HUES64 (cell line): ENCODE measurements around the gene ZNHIT1.
"Not testable (repeated sequence)": the region's sequence is repeated elsewhere in the genome, so short reads cannot be mapped to it uniquely, and the experiment has no call there.

Experiments
- H3K27ac ChIP-seq: 2 replicates; pipeline ENCODE4 v1.7.0; 2013; ENCODE audit warnings: low read depth, low read length, inconsistent platforms
- H3K27me3 ChIP-seq: 2 replicates; pipeline ENCODE4 v1.6.1; 2013; ENCODE audit warnings: mild to moderate bottlenecking, low read length; ENCODE audit not compliant: insufficient read depth
- H3K36me3 ChIP-seq: 2 replicates; pipeline ENCODE4 v1.6.1; 2013; ENCODE audit warnings: mild to moderate bottlenecking, low read length; ENCODE audit not compliant: insufficient read depth
- H3K4me1 ChIP-seq: 2 replicates; pipeline ENCODE4 v1.6.1; 2013; ENCODE audit warnings: mild to moderate bottlenecking, low read length, moderate library complexity; ENCODE audit not compliant: insufficient read depth
- H3K4me3 ChIP-seq: 2 replicates; pipeline ENCODE4 v1.5.1; 2013; ENCODE audit warnings: mild to moderate bottlenecking, low read length, moderate library complexity
- H3K9ac ChIP-seq: 2 replicates; pipeline ENCODE4 v1.6.1; 2013; ENCODE audit warnings: mild to moderate bottlenecking, low read depth, low read length
- H3K9me3 ChIP-seq: 2 replicates; pipeline ENCODE4 v1.6.1; 2013; ENCODE audit warnings: low read depth, low read length; ENCODE audit not compliant: insufficient read depth
- WGBS: fragments of 150-250, 120-280 bp; methylation state at CpG from one replicate; pipeline ENCODE4 v1.1.7; 2013; ENCODE audit warnings: missing lambda C conversion rate; 5-methylcytosine and 5-hydroxymethylcytosine counted together

ZNHIT1 gene

GRCh38 chr7:101195884-101196283 lies 22.1 kb upstream of the ZNHIT1 start:
- Histone ChIP-seq H3K27ac (no peak overlapping the region), H3K36me3 (no peaks in the 10 kb centered on the region), H3K9me3 (no peaks in the 10 kb centered on the region), H3K4me3 (no peak overlapping the region), H3K4me1 (peaks cover 6% of the 10 kb centered on the region), H3K9ac (no peak overlapping the region), H3K27me3 (no peaks in the 10 kb centered on the region; the same call in 1 of the 2 replicates)
- 93% methylated on average over 17 of the region's 17 CpGs for WGBS

- WGBS, result 94% methylated on average over 21 of the region's 21 CpGs
- H3K9ac ChIP-seq, result no peak overlapping the region
- no peaks in the 10 kb centered on the region for H3K9me3 ChIP-seq
- H3K4me1 ChIP-seq, result peaks cover 10% of the 10 kb centered on the region
- H3K27me3 ChIP-seq, result peaks cover 16% of the 10 kb centered on the region
- H3K36me3 ChIP-seq, result no peaks in the 10 kb centered on the region
- H3K4me3 ChIP-seq, result no peak overlapping the region
- no peak overlapping the region for H3K27ac ChIP-seq
Measured at GRCh38 chr7:101197991-101198390, 20.0 kb upstream of the ZNHIT1 start.

GRCh38 chr7:101198476-101198875 lies 19.5 kb upstream of the ZNHIT1 start:
- no peak overlapping the region for H3K9ac ChIP-seq
- WGBS, result 90% methylated on average over 14 of the region's 14 CpGs
- H3K4me1 ChIP-seq, result peaks cover 10% of the 10 kb centered on the region

GRCh38 chr7:101199522-101199921 lies 18.4 kb upstream of the ZNHIT1 start:
- H3K4me1 ChIP-seq, result peaks cover 10% of the 10 kb centered on the region
- not testable (repeated sequence) for H3K9ac ChIP-seq, H3K27ac ChIP-seq, H3K36me3 ChIP-seq, H3K4me3 ChIP-seq, H3K9me3 ChIP-seq
- WGBS, result 95% methylated on average over 10 of the region's 10 CpGs
- H3K27me3 ChIP-seq, result peaks cover 16% of the 10 kb centered on the region

More at GRCh38 chr7:101198476-101198875, 19.5 kb upstream of the ZNHIT1 start:
- H3K36me3 ChIP-seq, result no peaks in the 10 kb centered on the region
- H3K9me3 ChIP-seq, result no peaks in the 10 kb centered on the region
- H3K27ac ChIP-seq, result no peak overlapping the region
- H3K27me3 ChIP-seq, result peaks cover 16% of the 10 kb centered on the region
- H3K4me3 ChIP-seq, result no peak overlapping the region

GRCh38 chr7:101200504-101200861 lies 17.5 kb upstream of the ZNHIT1 start:
- Histone ChIP-seq H3K4me1 (peaks cover 10% of the 10 kb centered on the region), H3K27ac (peak overlapping the region; percentile 57; the same call in 1 of the 2 replicates), H3K9me3 (no peaks in the 10 kb centered on the region), H3K36me3 (no peaks in the 10 kb centered on the region), H3K9ac (no peak overlapping the region), H3K4me3 (no peak overlapping the region), H3K27me3 (peaks cover 16% of the 10 kb centered on the region)
- 86% methylated on average over 2 of the region's 2 CpGs for WGBS

GRCh38 chr7:101200862-101201599 lies 16.9 kb upstream of the ZNHIT1 start, which contains the start of gene MOGAT3:
TSS of gene MOGAT3 (minus strand) at chr7:101201036. CDS start at chr7:101200854, 182 bp downstream.
- Histone ChIP-seq H3K27ac (peak within 1 kb of the TSS; percentile 57; the same call in 1 of the 2 replicates), H3K9ac (peak within 1 kb of the TSS; percentile 54), H3K36me3 (peaks cover under 1% of the 10 kb centered on the region; the same call in 1 of the 2 replicates)

GRCh38 chr7:101201695-101202602 lies 16.0 kb upstream of the ZNHIT1 start:
- Histone ChIP-seq H3K9me3 (no peaks in the 10 kb centered on the region), H3K4me3 (peak overlapping the region; percentile 54), H3K27ac (no peak overlapping the region), H3K27me3 (peaks cover 16% of the 10 kb centered on the region), H3K36me3 (peaks cover 6% of the 10 kb centered on the region; the same call in 1 of the 2 replicates), H3K4me1 (peaks cover 10% of the 10 kb centered on the region), H3K9ac (peak overlapping the region; percentile 54)
- WGBS, result 86% methylated on average over 75 of the region's 75 CpGs

More at GRCh38 chr7:101200862-101201599, 16.9 kb upstream of the ZNHIT1 start, which contains the start of gene MOGAT3:
- H3K4me1 ChIP-seq, result peaks cover 10% of the 10 kb centered on the region
- peaks cover 16% of the 10 kb centered on the region for H3K27me3 ChIP-seq
- peak within 1 kb of the TSS; percentile 54 for H3K4me3 ChIP-seq
- no peaks in the 10 kb centered on the region for H3K9me3 ChIP-seq
- WGBS, result 58% methylated on average over 21 of the region's 21 CpGs

GRCh38 chr7:101202603-101202918 lies 15.4 kb upstream of the ZNHIT1 start:
- peaks cover 6% of the 10 kb centered on the region; the same call in 1 of the 2 replicates for H3K36me3 ChIP-seq
- no peaks in the 10 kb centered on the region for H3K9me3 ChIP-seq
- peaks cover 10% of the 10 kb centered on the region for H3K4me1 ChIP-seq
- H3K27me3 ChIP-seq, result peaks cover 16% of the 10 kb centered on the region
- H3K9ac ChIP-seq, result no peak overlapping the region
- WGBS, result 92% methylated on average over 5 of the region's 5 CpGs
- H3K4me3 ChIP-seq, result peak overlapping the region; percentile 54
- no peak overlapping the region for H3K27ac ChIP-seq

GRCh38 chr7:101203740-101204738 lies 13.9 kb upstream of the ZNHIT1 start:
- H3K9me3 ChIP-seq, H3K4me3 ChIP-seq, H3K27ac ChIP-seq, H3K9ac ChIP-seq, H3K36me3 ChIP-seq: not testable (repeated sequence)
- 88% methylated on average over 22 of the region's 22 CpGs for WGBS
- Histone ChIP-seq H3K4me1 (peaks cover 10% of the 10 kb centered on the region), H3K27me3 (peaks cover 16% of the 10 kb centered on the region)

- Histone ChIP-seq H3K9me3 (no peaks in the 10 kb centered on the region), H3K27me3 (peaks cover 16% of the 10 kb centered on the region), H3K4me1 (peaks cover 2% of the 10 kb centered on the region; the same call in 1 of the 2 replicates), H3K36me3 (peaks cover 20% of the 10 kb centered on the region), H3K27ac (no peak overlapping the region), H3K4me3 (no peak overlapping the region), H3K9ac (no peak overlapping the region)
- WGBS, result 93% methylated on average over 30 of the region's 32 CpGs
Measured at GRCh38 chr7:101205901-101206664, 11.9 kb upstream of the ZNHIT1 start.
